ENCODE data around the gene ATG4B.

Gene ATG4B

GRCh38 chr2:241686324-241686649 is 48.8 kb downstream of the ATG4B start:
- TF ChIP-seq CTCF (IDR thresholded peaks at IDR 0.05; ENCODE audit: borderline replicate concordance, extremely low read depth, low read length, poor library complexity, severe bottlenecking), result no peak
- TF ChIP-seq EZH2 (IDR thresholded peaks at IDR 0.05; ENCODE audit: borderline replicate concordance, low read depth, low read length, severe bottlenecking), result no peak
- H4K20me1 ChIP-seq (ENCODE audit: insufficient read depth, low read length), result peaks cover 11% of the 10 kb centered on the region; the same call in 1 of the 2 replicates
- H3K4me3 ChIP-seq (ENCODE audit: low read depth in 1 of 2, low read length in 2 of 2), result peak overlapping the region; percentile 70 to 100
- peak overlapping the region; percentile 78 for H3K4me2 ChIP-seq (ENCODE audit: insufficient read depth, low read length)
- H3K4me1 ChIP-seq (ENCODE audit: insufficient read depth, low read length), result peaks cover 46% of the 10 kb centered on the region
- ATAC-seq (ENCODE audit: insufficient read depth, low read depth) (peak; percentile 11), DNase-seq (no peak)
- peak overlapping the region; percentile 95 for H2AFZ ChIP-seq (ENCODE audit: low read depth, low read length)
- peak overlapping the region; percentile 98 for H3K9ac ChIP-seq (ENCODE audit: low read depth, low read length)
- H3K27me3 ChIP-seq (ENCODE audit: insufficient read depth, low read length, poor library complexity), result no peaks in the 10 kb centered on the region
- H3K9me3 ChIP-seq (ENCODE audit: insufficient read depth, low read length, severe bottlenecking), result no peaks in the 10 kb centered on the region
- H3K79me2 ChIP-seq (ENCODE audit: insufficient read depth, low read length), result peaks cover 79% of the 10 kb centered on the region
- peak overlapping the region; percentile 91 for H3K27ac ChIP-seq (ENCODE audit: low read length)
- H3K36me3 ChIP-seq (ENCODE audit: insufficient read depth, low read length), result peaks cover 69% of the 10 kb centered on the region

GRCh38 chr2:241686650-241687425 is 49.3 kb downstream of the ATG4B start, which contains the start of gene DTYMK:
TSS of gene DTYMK (minus strand) at chr2:241686815. CDS start at chr2:241686783, 32 bp downstream.
- Histone ChIP-seq H3K4me2 (ENCODE audit: insufficient read depth, low read length) (peak within 1 kb of the TSS; percentile 93), H4K20me1 (ENCODE audit: insufficient read depth, low read length) (peaks cover 7% of the 10 kb centered on the region; the same call in 1 of the 2 replicates), H3K4me1 (ENCODE audit: insufficient read depth, low read length) (peaks cover 46% of the 10 kb centered on the region), H3K9ac (ENCODE audit: low read depth, low read length) (peak within 1 kb of the TSS; percentile 98), H3K27ac (ENCODE audit: low read length) (peak within 1 kb of the TSS; percentile 91), H3K27me3 (ENCODE audit: insufficient read depth, low read length, poor library complexity) (no peaks in the 10 kb centered on the region), H3K9me3 (ENCODE audit: insufficient read depth, low read length, severe bottlenecking) (no peaks in the 10 kb centered on the region), H2AFZ (ENCODE audit: low read depth, low read length) (peak within 1 kb of the TSS; percentile 95), H3K79me2 (ENCODE audit: insufficient read depth, low read length) (peaks cover 76% of the 10 kb centered on the region), H3K36me3 (ENCODE audit: insufficient read depth, low read length) (peaks cover 67% of the 10 kb centered on the region), H3K4me3 (ENCODE audit: low read depth in 1 of 2, low read length in 2 of 2) (peak within 1 kb of the TSS; percentile 70 to 100)
- TF ChIP-seq CTCF (IDR thresholded peaks at IDR 0.05; ENCODE audit: borderline replicate concordance, extremely low read depth, low read length, poor library complexity, severe bottlenecking) (no peak), EZH2 (IDR thresholded peaks at IDR 0.05; ENCODE audit: borderline replicate concordance, low read depth, low read length, severe bottlenecking) (no peak)
- peak; percentile 95 for DNase-seq
- peak; percentile 94 for ATAC-seq (ENCODE audit: insufficient read depth, low read depth)

- H2AFZ ChIP-seq (ENCODE audit: low read depth, low read length), result no peak overlapping the region
- no peaks in the 10 kb centered on the region for H3K9me3 ChIP-seq (ENCODE audit: insufficient read depth, low read length, severe bottlenecking)
- H3K36me3 ChIP-seq (ENCODE audit: insufficient read depth, low read length), result peaks cover 56% of the 10 kb centered on the region
- H3K4me2 ChIP-seq (ENCODE audit: insufficient read depth, low read length), result peak overlapping the region; percentile 38; the same call in 1 of the 2 replicates
- H4K20me1 ChIP-seq (ENCODE audit: insufficient read depth, low read length), result peaks cover 4% of the 10 kb centered on the region; the same call in 1 of the 2 replicates
- H3K79me2 ChIP-seq (ENCODE audit: insufficient read depth, low read length), result peaks cover 57% of the 10 kb centered on the region
- no peak overlapping the region for H3K4me3 ChIP-seq (ENCODE audit: low read depth in 1 of 2, low read length in 2 of 2)
- H3K27me3 ChIP-seq (ENCODE audit: insufficient read depth, low read length, poor library complexity), result no peaks in the 10 kb centered on the region
- TF ChIP-seq EZH2 (IDR thresholded peaks at IDR 0.05; ENCODE audit: borderline replicate concordance, low read depth, low read length, severe bottlenecking), result no peak
- no peak for TF ChIP-seq CTCF (IDR thresholded peaks at IDR 0.05; ENCODE audit: borderline replicate concordance, extremely low read depth, low read length, poor library complexity, severe bottlenecking)
- ATAC-seq (ENCODE audit: insufficient read depth, low read depth) (no peak), DNase-seq (no peak)
- H3K9ac ChIP-seq (ENCODE audit: low read depth, low read length), result no peak overlapping the region
- H3K27ac ChIP-seq (ENCODE audit: low read length), result 0 out of 2 replicates have a peak overlapping the region, but pooled peaks have one; percentile 37
- peaks cover 43% of the 10 kb centered on the region for H3K4me1 ChIP-seq (ENCODE audit: insufficient read depth, low read length)
Measured at GRCh38 chr2:241689306-241689705, 51.8 kb downstream of the ATG4B start.
